Ectodermal cell (in vitro differentiated cells): ENCODE measurements around the gene PANK4.

Source experiments
- H3K27ac ChIP-seq: 2 replicates; pipeline ENCODE4 v1.7.0; 2013; ENCODE audit warnings: mild to moderate bottlenecking, low read depth, low read length; ENCODE audit not compliant: insufficient read depth, poor library complexity, severe bottlenecking
- H3K27me3 ChIP-seq: 2 replicates; pipeline ENCODE4 v1.7.0; 2013; ENCODE audit warnings: mild to moderate bottlenecking, low read length; ENCODE audit not compliant: insufficient read depth, control insufficient read depth, poor library complexity, severe bottlenecking
- H3K36me3 ChIP-seq: one replicate; pipeline ENCODE4 v1.7.0; 2013; ENCODE audit warnings: low read length; ENCODE audit not compliant: control insufficient read depth, insufficient read depth
- H3K4me1 ChIP-seq: one replicate; pipeline ENCODE4 v1.7.0; 2013; ENCODE audit warnings: low read length; ENCODE audit not compliant: control insufficient read depth, insufficient read depth
- H3K4me3 ChIP-seq: 2 replicates; pipeline ENCODE4 v1.7.0; 2013; ENCODE audit warnings: low read depth, low read length, control low read depth; ENCODE audit not compliant: insufficient read depth
- H3K9me3 ChIP-seq: 2 replicates; pipeline ENCODE4 v1.7.0; 2013; ENCODE audit warnings: mild to moderate bottlenecking, low read length, moderate library complexity; ENCODE audit not compliant: control insufficient read depth
- WGBS, 2 experiments: methylation state at CpG; one replicate each; pipeline ENCODE4 v1.1.7; 2013; ENCODE audit warnings: missing lambda C conversion rate in 2 of 2; 5-methylcytosine and 5-hydroxymethylcytosine counted together

The PANK4 gene

GRCh38 chr1:2535981-2536380, 9.6 kb upstream of the PANK4 start:
- Histone ChIP-seq H3K4me1 (peaks cover 41% of the 10 kb centered on the region), H3K4me3 (no peak overlapping the region), H3K9me3 (no peaks in the 10 kb centered on the region), H3K27me3 (peaks cover 58% of the 10 kb centered on the region), H3K36me3 (no peaks in the 10 kb centered on the region), H3K27ac (no peak overlapping the region)
- 84 to 88% methylated on average over 9 of the region's 9 CpGs for WGBS, 2 experiments

- Histone ChIP-seq H3K27me3 (peaks cover 64% of the 10 kb centered on the region), H3K4me1 (peaks cover 46% of the 10 kb centered on the region), H3K36me3 (no peaks in the 10 kb centered on the region), H3K4me3 (no peak overlapping the region), H3K27ac (no peak overlapping the region), H3K9me3 (no peaks in the 10 kb centered on the region)
- WGBS, 2 experiments = 45 to 52% methylated on average over 27 of the region's 27 CpGs
Measured at GRCh38 chr1:2535455-2535854, 9.1 kb upstream of the PANK4 start.

- Histone ChIP-seq H3K36me3 (no peaks in the 10 kb centered on the region), H3K4me3 (no peak overlapping the region), H3K9me3 (no peaks in the 10 kb centered on the region), H3K27me3 (peaks cover 70% of the 10 kb centered on the region), H3K27ac (no peak overlapping the region), H3K4me1 (peaks cover 46% of the 10 kb centered on the region)
- 55 to 60% methylated on average over 18 of the region's 18 CpGs for WGBS, 2 experiments
Measured at GRCh38 chr1:2534687-2535441, 8.5 kb upstream of the PANK4 start.

- Histone ChIP-seq H3K36me3 (no peaks in the 10 kb centered on the region), H3K9me3 (no peaks in the 10 kb centered on the region), H3K27ac (no peak overlapping the region), H3K4me3 (no peak overlapping the region), H3K27me3 (peaks cover 75% of the 10 kb centered on the region), H3K4me1 (peaks cover 46% of the 10 kb centered on the region)
- 69 to 74% methylated on average over 7 of the region's 7 CpGs for WGBS, 2 experiments
Measured at GRCh38 chr1:2534315-2534686, 7.9 kb upstream of the PANK4 start.

DNA sequence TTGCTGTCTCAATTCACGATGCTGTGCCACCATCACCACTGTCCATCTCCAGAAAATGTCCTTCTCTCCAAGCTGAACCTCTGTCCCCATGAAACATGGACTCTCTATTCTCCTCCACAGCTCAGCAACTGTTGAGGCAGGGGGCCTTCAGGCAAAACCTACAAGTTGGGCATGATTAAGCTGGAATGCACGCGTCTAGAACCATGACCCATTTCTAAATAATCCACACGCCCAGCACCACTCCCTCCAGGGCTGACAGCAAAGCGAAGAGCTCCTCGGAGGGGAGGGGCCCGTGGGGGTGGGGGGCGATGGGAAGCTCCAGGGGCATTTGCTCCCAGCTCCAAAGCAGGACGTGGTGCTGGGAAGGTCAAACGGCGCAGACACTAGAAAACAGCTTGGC, 7.0 kb upstream of the PANK4 start:
- Histone ChIP-seq H3K27me3 (peaks cover 78% of the 10 kb centered on the region), H3K36me3 (no peaks in the 10 kb centered on the region), H3K27ac (no peak overlapping the region), H3K4me1 (peaks cover 48% of the 10 kb centered on the region), H3K4me3 (no peak overlapping the region), H3K9me3 (no peaks in the 10 kb centered on the region)
- WGBS, 2 experiments = 84 to 85% methylated on average over 11 of the region's 11 CpGs

GRCh38 chr1:2532485-2533160, 6.2 kb upstream of the PANK4 start:
- Histone ChIP-seq H3K4me1 (peaks cover 55% of the 10 kb centered on the region), H3K4me3 (no peak overlapping the region), H3K27ac (no peak overlapping the region), H3K9me3 (no peaks in the 10 kb centered on the region), H3K36me3 (no peaks in the 10 kb centered on the region), H3K27me3 (peaks cover 84% of the 10 kb centered on the region)
- WGBS, 2 experiments = 79 to 89% methylated on average over 20 to 23 of the region's 23 CpGs

- H3K36me3 ChIP-seq = no peaks in the 10 kb centered on the region
- no peak overlapping the region for H3K4me3 ChIP-seq
- H3K27ac ChIP-seq = no peak overlapping the region
- peaks cover 61% of the 10 kb centered on the region for H3K4me1 ChIP-seq
- WGBS, 2 experiments = 39 to 40% methylated on average over 27 to 29 of the region's 30 CpGs
- no peaks in the 10 kb centered on the region for H3K9me3 ChIP-seq
- H3K27me3 ChIP-seq = peaks cover 91% of the 10 kb centered on the region
Measured at GRCh38 chr1:2530513-2531361, 4.3 kb upstream of the PANK4 start.

- H3K27me3 ChIP-seq = peaks cover 84% of the 10 kb centered on the region
- 1% methylated on average over 91 of the region's 91 CpGs for WGBS, 2 experiments
- H3K4me1 ChIP-seq = peaks cover 58% of the 10 kb centered on the region
- H3K9me3 ChIP-seq = no peaks in the 10 kb centered on the region
- H3K36me3 ChIP-seq = no peaks in the 10 kb centered on the region
- no peak within 1 kb of the TSS for H3K27ac ChIP-seq
- H3K4me3 ChIP-seq = peak within 1 kb of the TSS; percentile 52
Measured at GRCh38 chr1:2529784-2530512, 3.6 kb upstream of the PANK4 start, which contains the start of gene HES5. Gene HES5, minus strand, starts transcription at chr1:2530263. Its CDS starts 99 bp downstream, at chr1:2530164.

DNA sequence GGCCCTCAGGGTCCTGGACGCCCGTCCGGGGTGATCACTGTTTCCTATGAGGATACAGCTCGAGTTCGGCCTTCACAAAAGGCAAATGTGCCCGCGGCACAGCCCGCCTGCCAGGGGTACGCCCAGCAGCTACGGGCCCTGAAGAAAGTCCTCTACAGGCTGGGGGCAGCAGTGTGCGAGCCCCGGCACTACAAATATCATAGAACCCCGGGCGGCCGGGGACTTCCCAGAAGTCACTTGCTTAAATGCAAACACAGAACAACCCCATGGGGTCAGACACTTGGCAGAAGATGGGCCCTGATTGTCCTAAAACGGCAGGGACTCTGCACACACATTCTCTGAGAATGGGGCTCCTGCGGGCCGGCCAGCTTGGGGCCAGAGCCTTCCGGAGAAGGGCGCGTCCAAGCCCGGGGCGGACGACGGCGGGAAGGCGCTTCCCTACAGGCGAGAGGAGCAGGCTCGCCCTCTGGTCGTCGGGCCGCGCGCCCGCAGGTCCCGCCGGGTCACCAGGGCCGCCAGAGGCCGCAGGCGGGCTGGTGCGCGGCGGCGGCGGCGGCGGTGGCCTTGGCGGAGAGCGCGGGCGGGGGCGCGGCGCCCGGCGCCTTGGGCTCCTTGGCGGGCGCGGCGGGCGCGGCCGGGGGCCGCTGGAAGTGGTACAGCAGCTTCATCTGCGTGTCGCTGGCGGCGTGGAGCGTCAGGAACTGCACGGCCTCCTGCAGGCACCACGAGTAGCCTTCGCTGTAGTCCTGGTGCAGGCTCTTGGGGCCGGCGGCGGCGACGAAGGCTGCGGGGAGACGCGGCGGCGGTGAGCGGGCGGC, 2.8 kb upstream of the PANK4 start:
- Histone ChIP-seq H3K9me3 (no peaks in the 10 kb centered on the region), H3K27ac (no peak overlapping the region), H3K4me3 (peak overlapping the region; percentile 52), H3K27me3 (peaks cover 76% of the 10 kb centered on the region), H3K4me1 (peaks cover 57% of the 10 kb centered on the region), H3K36me3 (no peaks in the 10 kb centered on the region)
- 1 to 2% methylated on average over 84 of the region's 84 CpGs for WGBS, 2 experiments
